Stomach (tissue), 9 donors: ENCODE data around the gene DBR1. TPM values are rescaled to one million over a fixed set of nuclear protein-coding genes. Genes with fewer than 3 reads are reported as not detected.

Source experiments
- DNase-seq, 2 donors: peaks; one replicate each; pipeline versions ENCODE4 v3.0.0 to v3.0.0-alpha.2; 2013 to 2019
- H3K27ac ChIP-seq, 5 donors: fragments of 200-600 bp in 4 of 5; sonication (generic) in 4 of 5; one replicate each; pipeline ENCODE4 v1.5.1; 2013 to 2019; ENCODE audit warnings: mild to moderate bottlenecking in 1 of 5, moderate library complexity in 1 of 5
- H3K27me3 ChIP-seq, 3 donors: fragments of 200-600 bp; sonication (generic); one replicate each; pipeline ENCODE4 v1.5.1; 2017 to 2019; ENCODE audit warnings: mixed run types in 1 of 3
- H3K36me3 ChIP-seq, 4 donors: fragments of 200-600 bp; sonication (generic); 1 replicate in 3 of 4; 2 replicates in 1 of 4; pipeline ENCODE4 v1.5.1; 2016 to 2019
- H3K4me1 ChIP-seq, 4 donors: fragments of 200-600 bp; sonication (generic); one replicate each; pipeline ENCODE4 v1.5.1; 2016 to 2019
- H3K4me3 ChIP-seq, 4 donors: fragments of 200-600 bp; sonication (generic) in 3 of 4; one replicate each; pipeline ENCODE4 v1.5.1; 2016 to 2019; ENCODE audit warnings: mild to moderate bottlenecking in 1 of 4
- H3K9me3 ChIP-seq, 4 donors: fragments of 200-600 bp; sonication (generic); one replicate each; pipeline ENCODE4 v1.5.1; 2016 to 2019
- CTCF ChIP-seq, 7 experiments: fragments of 450-650 bp in 4 of 7; fragments of 200-600 bp in 3 of 7; sonication (generic) in 3 of 7; IDR thresholded peaks; one replicate each; pipeline ENCODE4 v1.5.1; 2016 to 2019; ENCODE audit warnings: antibody characterized with exemption in 7 of 7, control low read depth in 2 of 7, mild to moderate bottlenecking in 1 of 7
- EP300 ChIP-seq: sonication (generic); formaldehyde crosslinking; IDR thresholded peaks from one replicate; pipeline ENCODE4 v1.6.1; 2017; ENCODE audit warnings: antibody characterized with exemption
- POLR2A ChIP-seq, 4 donors: fragments of 450-650 bp; IDR thresholded peaks; one replicate each; pipeline ENCODE4 v1.6.1; 2016; ENCODE audit warnings: antibody characterized with exemption in 4 of 4, control low read depth in 2 of 4, mild to moderate bottlenecking in 1 of 4, moderate library complexity in 1 of 4
- POLR2AphosphoS5 ChIP-seq, 3 donors: sonication (generic); formaldehyde crosslinking; IDR thresholded peaks; one replicate each; pipeline ENCODE4 v1.6.1; 2016; ENCODE audit warnings: antibody characterized with exemption in 3 of 3
- WGBS, 5 donors: extraction: QIAGEN DNeasy Blood & Tissue Kit in 3 of 5; methylation state at CpG; one replicate each; pipeline versions ENCODE4 v1.1.5 to v1.1.7; 2013 to 2018; 5-methylcytosine and 5-hydroxymethylcytosine counted together
- intact Hi-C: fragments of 100-400 bp; cut with DNase I; formaldehyde crosslinking; loops from one replicate; pipeline ENCODE4 v1.15.1; 2023; ENCODE audit warnings: low total_unique reads
- polyA plus RNA-seq, 3 donors: library from polyadenylated mRNA; stranded (reverse); fragments of 200-250 nt; gene quantifications; one replicate each; pipeline ENCODE4 v1.2.3, GENCODE V29; 2013
- total RNA-seq, 5 donors: library from RNA; depleted of rRNA; stranded (reverse); fragments of >200 nt; gene quantifications; one replicate each; pipeline versions ENCODE4 v1.1.0 to v1.2.3, GENCODE V29; 2014 to 2016
- donor health status: healthy with polysubstance abuse.
- donor health status: Bipolar disorder and iron deficiency.
- donor health status: healthy.

Gene DBR1
- total and polyA plus RNA-seq, 8 donors, result 4.7 to 50.9 (median 9.8) TPM

GRCh38 chr3:138210528-138210927 is 35.8 kb upstream of the DBR1 start:
- no peak overlapping the region for H3K27ac ChIP-seq
- TF ChIP-seq POLR2A (IDR thresholded peaks at IDR 0.05) (no peak), EP300 (no peak), CTCF (IDR thresholded peaks at IDR 0.05) (no peak), POLR2AphosphoS5 (IDR thresholded peaks at IDR 0.05) (no peak)
- H3K27me3 ChIP-seq, result no peaks in the 10 kb centered on the region
- intact Hi-C loops, result no loop called here
- no peaks in the 10 kb centered on the region for H3K9me3 ChIP-seq
- WGBS, 5 donors, result 67 to 87% (median 76%) methylated on average over 3 of the region's 3 CpGs
- peaks cover 0 to 19% (median 18%) of the 10 kb centered on the region in 4 donors for H3K36me3 ChIP-seq
- DNase-seq, result no peak
- peaks cover under 1 to 50% (median 14%) of the 10 kb centered on the region in 4 donors for H3K4me1 ChIP-seq
- no peak overlapping the region for H3K4me3 ChIP-seq

- TF ChIP-seq EP300, result no peak
- TF ChIP-seq POLR2AphosphoS5 (IDR thresholded peaks at IDR 0.05), result no peak
- TF ChIP-seq CTCF (IDR thresholded peaks at IDR 0.05), result no peak
- no peak for TF ChIP-seq POLR2A (IDR thresholded peaks at IDR 0.05)
- no peaks in the 10 kb centered on the region for H3K27me3 ChIP-seq
- intact Hi-C loops, result no loop called here
- WGBS, 5 donors, result 97 to 100% (median 100%) methylated on average over 2 of the region's 2 CpGs
- peaks cover 0 to 4% (median 0%) of the 10 kb centered on the region in 4 donors for H3K36me3 ChIP-seq
- H3K27ac ChIP-seq, result no peak overlapping the region
- DNase-seq, result no peak
- H3K4me3 ChIP-seq, result no peak overlapping the region
- H3K4me1 ChIP-seq, result peaks cover 5 to 66% (median 16%) of the 10 kb centered on the region in 4 donors
- no peaks in the 10 kb centered on the region for H3K9me3 ChIP-seq
Measured at GRCh38 chr3:138206196-138206595, 31.5 kb upstream of the DBR1 start.

- no peak for DNase-seq
- no peaks in the 10 kb centered on the region for H3K9me3 ChIP-seq
- H3K4me3 ChIP-seq, result no peak overlapping the region
- TF ChIP-seq POLR2AphosphoS5 (IDR thresholded peaks at IDR 0.05), result no peak
- no peak for TF ChIP-seq POLR2A (IDR thresholded peaks at IDR 0.05)
- TF ChIP-seq EP300, result no peak
- TF ChIP-seq CTCF (IDR thresholded peaks at IDR 0.05), result no peak
- WGBS, 5 donors, result 68 to 77% (median 75%) methylated on average over 5 of the region's 5 CpGs
- H3K4me1 ChIP-seq, result peaks cover 5 to 63% (median 15%) of the 10 kb centered on the region in 4 donors
- intact Hi-C loops, result no loop called here
- no peaks in the 10 kb centered on the region for H3K27me3 ChIP-seq
- no peak overlapping the region for H3K27ac ChIP-seq
- H3K36me3 ChIP-seq, result peaks cover 0 to 4% (median 0%) of the 10 kb centered on the region in 4 donors
Measured at GRCh38 chr3:138205527-138205926, 30.8 kb upstream of the DBR1 start.

GRCh38 chr3:138203938-138204337 is 29.2 kb upstream of the DBR1 start:
- H3K27me3 ChIP-seq, result no peaks in the 10 kb centered on the region
- TF ChIP-seq CTCF (IDR thresholded peaks at IDR 0.05) (no peak), POLR2A (IDR thresholded peaks at IDR 0.05) (no peak), POLR2AphosphoS5 (IDR thresholded peaks at IDR 0.05) (no peak), EP300 (no peak)
- peaks cover 5 to 63% (median 11%) of the 10 kb centered on the region in 4 donors for H3K4me1 ChIP-seq
- H3K27ac ChIP-seq, result no peak overlapping the region
- 84 to 89% (median 88%) methylated on average over 4 of the region's 4 CpGs for WGBS, 5 donors
- peaks cover 0 to 4% (median 0%) of the 10 kb centered on the region in 4 donors for H3K36me3 ChIP-seq
- no peak overlapping the region for H3K4me3 ChIP-seq
- no peaks in the 10 kb centered on the region for H3K9me3 ChIP-seq
- DNase-seq, result no peak
- intact Hi-C loops, result no loop called here
